Fibroblast of the aortic adventitia (primary cell): ENCODE data around the gene FHIT. TPM values are rescaled to one million over a fixed set of nuclear protein-coding genes. Genes with fewer than 3 reads are reported as not detected.

Experiments
- DNase-seq: peaks from one replicate; pipeline ENCODE4 v3.0.0-alpha.2; 2010; ENCODE audit warnings: low read depth
- H3K4me3 ChIP-seq: 2 replicates; pipeline ENCODE4 v1.5.1; 2011; ENCODE audit warnings: low read depth, mild to moderate bottlenecking, control low read depth, low read length, moderate library complexity
- total RNA-seq: library from RNA; depleted of rRNA; stranded (reverse); fragments of >200 nt; gene quantifications from 2 replicates; pipeline ENCODE4 v1.2.3, GENCODE V29; 2012; ENCODE audit warnings: low replicate concordance
- TF ChIP-seq, protein P1 (sequence below): IDR thresholded peaks from 2 replicates; pipeline ENCODE4 v1.5.1; 2011; ENCODE audit warnings: mild to moderate bottlenecking, low read length, control low read depth, inconsistent platforms; ENCODE audit not compliant: insufficient read depth

FHIT gene
- total RNA-seq, 1 donor, result 1.5 TPM

DNA sequence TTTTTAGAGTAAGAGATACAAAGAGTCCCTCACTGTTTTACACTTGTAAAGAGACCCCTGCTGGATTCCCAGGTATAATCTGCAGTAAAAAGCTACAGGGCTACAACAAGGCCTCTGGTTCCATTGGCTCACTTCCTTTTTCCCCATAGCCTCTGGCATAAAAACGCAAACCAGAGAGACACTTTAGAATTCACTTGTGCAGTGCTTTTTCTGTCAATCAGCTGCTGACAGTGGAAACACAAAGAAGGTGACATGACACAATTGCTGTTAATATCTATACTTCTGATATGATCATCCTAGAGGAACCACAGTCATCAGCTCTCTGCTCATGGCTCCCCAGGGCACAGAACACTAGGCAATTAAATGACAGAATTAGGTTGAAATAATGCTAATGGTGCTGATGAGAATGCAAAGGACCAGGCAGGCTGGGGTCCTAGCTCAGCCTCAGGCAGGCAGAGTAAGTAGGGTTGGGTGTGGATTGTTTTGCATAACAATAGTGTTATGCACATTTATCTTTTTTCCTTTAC, 1533.5 kb downstream of the FHIT start:
- DNase-seq, result no peak
- TF ChIP-seq, protein P1, sequence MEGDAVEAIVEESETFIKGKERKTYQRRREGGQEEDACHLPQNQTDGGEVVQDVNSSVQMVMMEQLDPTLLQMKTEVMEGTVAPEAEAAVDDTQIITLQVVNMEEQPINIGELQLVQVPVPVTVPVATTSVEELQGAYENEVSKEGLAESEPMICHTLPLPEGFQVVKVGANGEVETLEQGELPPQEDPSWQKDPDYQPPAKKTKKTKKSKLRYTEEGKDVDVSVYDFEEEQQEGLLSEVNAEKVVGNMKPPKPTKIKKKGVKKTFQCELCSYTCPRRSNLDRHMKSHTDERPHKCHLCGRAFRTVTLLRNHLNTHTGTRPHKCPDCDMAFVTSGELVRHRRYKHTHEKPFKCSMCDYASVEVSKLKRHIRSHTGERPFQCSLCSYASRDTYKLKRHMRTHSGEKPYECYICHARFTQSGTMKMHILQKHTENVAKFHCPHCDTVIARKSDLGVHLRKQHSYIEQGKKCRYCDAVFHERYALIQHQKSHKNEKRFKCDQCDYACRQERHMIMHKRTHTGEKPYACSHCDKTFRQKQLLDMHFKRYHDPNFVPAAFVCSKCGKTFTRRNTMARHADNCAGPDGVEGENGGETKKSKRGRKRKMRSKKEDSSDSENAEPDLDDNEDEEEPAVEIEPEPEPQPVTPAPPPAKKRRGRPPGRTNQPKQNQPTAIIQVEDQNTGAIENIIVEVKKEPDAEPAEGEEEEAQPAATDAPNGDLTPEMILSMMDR, result no peak
- no peak overlapping the region for H3K4me3 ChIP-seq

DNA sequence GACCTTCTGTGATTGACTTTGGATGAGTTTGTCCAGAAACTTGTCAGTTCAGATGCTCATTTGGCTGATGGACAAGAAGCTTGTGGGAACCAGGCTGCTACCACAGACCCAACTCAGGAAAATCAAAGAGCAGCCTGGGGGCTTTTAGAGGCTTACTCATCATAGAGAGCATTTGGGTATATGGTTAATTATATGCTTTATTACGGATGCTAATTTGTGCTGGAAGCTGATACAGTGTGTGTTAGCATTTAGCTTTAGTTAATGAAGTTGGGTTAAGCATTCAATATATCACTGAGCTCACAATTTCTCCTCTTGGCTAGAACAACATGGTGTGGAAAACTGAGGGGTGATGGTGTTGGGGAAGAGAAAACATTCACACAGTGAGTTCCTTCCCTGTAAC, 1537.2 kb downstream of the FHIT start:
- no peak for DNase-seq
- H3K4me3 ChIP-seq, result no peak overlapping the region
- TF ChIP-seq, protein P1, result no peak

DNA sequence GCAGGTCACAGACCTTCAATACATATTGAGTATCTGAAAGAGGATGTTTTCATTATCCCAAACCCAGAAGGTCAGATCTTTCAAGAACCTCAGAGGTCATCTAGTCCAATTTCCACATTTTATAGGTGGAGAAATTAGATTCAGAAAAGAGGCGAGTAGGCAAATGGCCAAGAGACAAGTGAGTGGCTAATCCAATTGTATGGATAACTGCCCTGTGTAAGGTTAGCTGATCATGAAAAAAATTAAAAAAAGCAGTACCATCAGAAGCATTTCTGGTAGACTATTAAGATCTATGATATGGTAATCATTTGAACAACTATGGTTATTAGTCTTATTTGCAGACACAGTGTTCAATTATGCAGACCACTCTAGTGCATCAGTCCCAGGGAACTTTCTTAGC, 1540.7 kb downstream of the FHIT start:
- TF ChIP-seq, protein P1, result no peak
- DNase-seq, result no peak
- H3K4me3 ChIP-seq, result no peak overlapping the region

DNA sequence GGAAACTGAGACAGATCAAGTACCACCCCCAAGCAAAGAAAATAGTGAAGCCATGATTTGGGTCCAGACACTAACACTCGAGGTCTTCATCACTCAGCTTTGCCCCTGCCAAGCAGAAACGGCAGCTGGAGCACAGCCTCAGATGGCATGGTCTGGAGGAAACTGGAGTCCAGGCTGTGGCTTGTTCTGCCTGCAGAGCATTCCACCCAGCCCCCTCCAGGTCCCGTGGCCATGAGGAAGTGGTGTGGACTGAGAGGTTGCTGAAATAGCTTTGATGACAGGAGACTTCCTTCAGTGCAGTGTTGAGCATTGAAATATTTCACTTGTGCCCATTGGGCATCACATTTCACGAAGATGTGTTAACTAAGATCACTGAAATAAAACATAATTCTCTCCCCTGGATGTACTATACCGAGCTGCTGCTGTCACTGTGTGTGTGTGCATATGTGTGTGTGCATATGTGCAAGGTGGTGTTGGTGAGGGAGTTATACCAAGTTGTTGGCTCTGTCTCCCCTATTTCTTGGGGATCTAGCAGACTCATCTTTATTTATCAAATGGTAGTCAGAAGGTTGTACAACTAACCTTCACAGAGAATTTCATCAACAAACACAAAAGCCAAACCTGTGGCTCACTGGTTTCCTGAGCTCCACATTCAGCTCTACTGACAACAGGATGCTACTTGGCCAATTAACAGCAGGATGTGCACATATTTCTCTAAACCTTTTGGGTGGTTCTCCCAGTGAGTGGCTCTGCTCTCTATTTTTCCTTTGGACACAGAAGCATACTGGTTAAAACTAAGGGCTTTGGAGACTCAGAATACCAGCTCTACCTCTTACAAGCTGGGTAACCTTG, 1541.3 kb downstream of the FHIT start:
- no peak overlapping the region for H3K4me3 ChIP-seq
- DNase-seq, result no peak
- TF ChIP-seq, protein P1, result no peak

DNA sequence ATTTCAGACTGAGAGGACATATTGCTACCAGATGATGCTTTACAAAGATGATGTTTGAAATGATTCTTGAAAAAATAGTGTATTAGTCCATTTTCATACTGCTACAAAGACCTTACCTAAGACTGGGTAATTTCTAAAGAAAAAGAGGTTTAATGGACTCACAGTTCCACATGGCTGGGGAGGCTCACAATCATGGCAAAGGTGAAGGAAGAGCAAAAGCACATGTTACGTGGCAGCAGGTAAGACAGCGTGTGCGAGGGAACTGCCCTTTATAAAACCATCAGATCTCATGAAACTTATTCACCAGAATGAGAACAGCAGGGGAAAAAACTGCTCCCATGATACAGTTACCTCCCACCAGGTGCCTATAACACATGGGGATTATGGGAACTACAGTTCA, 1543.0 kb downstream of the FHIT start:
- H3K4me3 ChIP-seq, result no peak overlapping the region
- TF ChIP-seq, protein P1, result no peak
- no peak for DNase-seq

DNA sequence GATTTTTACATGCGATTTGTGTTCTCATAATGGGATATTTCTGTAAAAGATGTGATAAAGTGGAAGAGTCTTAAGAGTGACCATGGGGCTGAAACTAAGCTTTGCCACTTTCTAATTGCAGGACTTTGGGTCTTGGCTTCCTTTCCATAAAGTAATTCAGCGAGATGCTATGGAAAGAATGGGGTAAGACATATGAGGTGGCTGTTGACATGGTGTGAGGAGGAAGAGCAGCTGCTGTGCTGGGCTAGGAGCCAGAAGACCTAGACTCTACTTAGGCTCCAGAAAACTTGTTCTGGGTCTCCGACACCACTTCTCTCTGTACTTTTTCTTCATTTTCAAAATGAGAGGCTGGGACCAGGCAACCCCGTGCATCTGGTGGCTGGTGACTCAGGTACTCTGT, 1547.0 kb downstream of the FHIT start:
- no peak for DNase-seq
- TF ChIP-seq, protein P1, result no peak
- no peak overlapping the region for H3K4me3 ChIP-seq
